ENCODE measurements around the gene DMKN. TPM values are rescaled to one million over a fixed set of nuclear protein-coding genes. Genes with fewer than 3 reads are reported as not detected.

Gene DMKN
- total and polyA plus RNA-seq, 7 donors: 5.5 to 39.0 (median 15.8) TPM

- no peak overlapping the region for H3K4me3 ChIP-seq
- no peaks in the 10 kb centered on the region for H3K9me3 ChIP-seq
- peaks cover 0 to 5% (median 0%) of the 10 kb centered on the region in 4 donors for H3K4me1 ChIP-seq
- intact Hi-C loops (cut with DNase I): no loop called here
- no peak for TF ChIP-seq POLR2AphosphoS5 (IDR thresholded peaks at IDR 0.05)
- TF ChIP-seq CTCF (IDR thresholded peaks at IDR 0.05): no peak
- no peak for TF ChIP-seq EP300 (IDR thresholded peaks at IDR 0.05)
- TF ChIP-seq POLR2A (IDR thresholded peaks at IDR 0.05): no peak
- H3K27me3 ChIP-seq: peaks cover 7 to 55% (median 41%) of the 10 kb centered on the region in 3 donors
- no peaks in the 10 kb centered on the region for H3K36me3 ChIP-seq
- WGBS, 2 donors: 64 to 80% methylated on average over 10 of the region's 10 CpGs
- DNase-seq: no peak
- no peak overlapping the region for H3K27ac ChIP-seq
These were observed 21.5 kb upstream of the DMKN start for GRCh38 chr19:35534803-35535480.

GRCh38 chr19:35533822-35534392, 20.5 kb upstream of the DMKN start:
- Histone ChIP-seq H3K4me1 (peaks cover 0 to 5% (median 0%) of the 10 kb centered on the region in 4 donors), H3K9me3 (no peaks in the 10 kb centered on the region), H3K36me3 (no peaks in the 10 kb centered on the region), H3K27me3 (peaks cover 7 to 65% (median 46%) of the 10 kb centered on the region in 3 donors), H3K4me3 (no peak overlapping the region), H3K27ac (no peak overlapping the region)
- 2 to 7% methylated on average over 30 of the region's 30 CpGs for WGBS, 2 donors
- no peak for TF ChIP-seq CTCF (IDR thresholded peaks at IDR 0.05)
- TF ChIP-seq EP300 (IDR thresholded peaks at IDR 0.05): no peak
- TF ChIP-seq POLR2A (IDR thresholded peaks at IDR 0.05): no peak
- TF ChIP-seq POLR2AphosphoS5 (IDR thresholded peaks at IDR 0.05): no peak
- intact Hi-C loops (cut with DNase I): no loop called here
- DNase-seq: no peak

- Histone ChIP-seq H3K27ac (no peak within 1 kb of the TSS), H3K4me3 (no peak within 1 kb of the TSS), H3K27me3 (peaks cover 7 to 71% (median 50%) of the 10 kb centered on the region in 3 donors), H3K36me3 (no peaks in the 10 kb centered on the region), H3K9me3 (no peaks in the 10 kb centered on the region), H3K4me1 (peaks cover 0 to 5% (median 0%) of the 10 kb centered on the region in 4 donors)
- DNase-seq: no peak
- WGBS, 2 donors: 44 to 45% methylated on average over 39 of the region's 39 CpGs
- TF ChIP-seq POLR2A (IDR thresholded peaks at IDR 0.05) (no peak), POLR2AphosphoS5 (IDR thresholded peaks at IDR 0.05) (no peak), CTCF (IDR thresholded peaks at IDR 0.05) (no peak), EP300 (IDR thresholded peaks at IDR 0.05) (no peak)
- intact Hi-C loops (cut with DNase I): no loop called here
These were observed 19.9 kb upstream of the DMKN start, which contains the start of gene GAPDHS for GRCh38 chr19:35533201-35533821. Gene GAPDHS (plus strand): TSS chr19:35533456. CDS start chr19:35533528, 72 bp downstream.

GRCh38 chr19:35531291-35531690, 17.8 kb upstream of the DMKN start:
- H3K27ac ChIP-seq: no peak overlapping the region
- no peaks in the 10 kb centered on the region for H3K36me3 ChIP-seq
- intact Hi-C loops (cut with DNase I): no loop called here
- peaks cover 0 to 5% (median 0%) of the 10 kb centered on the region in 4 donors for H3K4me1 ChIP-seq
- no peaks in the 10 kb centered on the region for H3K9me3 ChIP-seq
- H3K4me3 ChIP-seq: no peak overlapping the region
- H3K27me3 ChIP-seq: peaks cover 7 to 90% (median 56%) of the 10 kb centered on the region in 3 donors
- DNase-seq: no peak
- WGBS, 2 donors: 35 to 64% methylated on average over 6 of the region's 6 CpGs
- TF ChIP-seq EP300 (IDR thresholded peaks at IDR 0.05) (no peak), POLR2AphosphoS5 (IDR thresholded peaks at IDR 0.05) (no peak), CTCF (IDR thresholded peaks at IDR 0.05) (no peak), POLR2A (IDR thresholded peaks at IDR 0.05) (no peak)
